Dermis blood vessel endothelial cell (primary cell): ENCODE results near the gene RPS26. TPM values are rescaled to one million over a fixed set of nuclear protein-coding genes. Genes with fewer than 3 reads are reported as not detected.
"Not testable (repeated sequence)": the region's sequence is repeated elsewhere in the genome, so short reads cannot be mapped to it uniquely, and the experiment has no call there.

ENCODE experiments used
- DNase-seq: peaks from one replicate; pipeline ENCODE4 v3.0.0; 2010
- total RNA-seq: library from RNA; depleted of rRNA; stranded (reverse); fragments of >200 nt; gene quantifications from 2 replicates; pipeline ENCODE4 v1.2.3, GENCODE V29; 2014

The RPS26 gene
- total RNA-seq: 199 and 372 TPM in 2 replicates

- peak; percentile 100 for DNase-seq
Observed at GRCh38 chr12:56041552-56042429, at the start of gene RPS26. Gene RPS26 (plus strand): TSS chr12:56041918. CDS start chr12:56042167, 249 bp downstream.

GRCh38 chr12:55993230-55993853 lies 48.4 kb upstream of the RPS26 start:
- no peak for DNase-seq

- no peak for DNase-seq
Observed at GRCh38 chr12:55995366-55995765, 46.4 kb upstream of the RPS26 start.

- peak; percentile 86 for DNase-seq
Observed at GRCh38 chr12:55996201-55996714, 45.5 kb upstream of the RPS26 start.

GRCh38 chr12:55996715-55997534 lies 44.8 kb upstream of the RPS26 start, which contains the start of gene SUOX:
Gene SUOX (plus strand): TSS chr12:55997276. CDS start chr12:56002222, 4,946 bp downstream.
- peak; percentile 98 for DNase-seq

- no peak for DNase-seq
Observed at GRCh38 chr12:55997535-55997859, 44.2 kb upstream of the RPS26 start.

- DNase-seq: not testable (repeated sequence)
Observed at GRCh38 chr12:55999522-55999921, 42.2 kb upstream of the RPS26 start.

- not testable (repeated sequence) for DNase-seq
Observed at GRCh38 chr12:55999999-56000540, 41.6 kb upstream of the RPS26 start.

- DNase-seq: no peak
Observed at GRCh38 chr12:56001487-56002100, 40.1 kb upstream of the RPS26 start.

GRCh38 chr12:56003376-56003775 lies 38.3 kb upstream of the RPS26 start:
- DNase-seq: not testable (repeated sequence)

GRCh38 chr12:56004211-56004610 lies 37.5 kb upstream of the RPS26 start:
- no peak for DNase-seq

- DNase-seq: peak; percentile 34
Observed at GRCh38 chr12:56007564-56008559, 33.9 kb upstream of the RPS26 start.

GRCh38 chr12:56010111-56010570 lies 31.6 kb upstream of the RPS26 start:
- DNase-seq: no peak

- DNase-seq: no peak
Observed at GRCh38 chr12:56011509-56012090, 30.1 kb upstream of the RPS26 start.

GRCh38 chr12:56013482-56013881 lies 28.2 kb upstream of the RPS26 start:
- DNase-seq: no peak

GRCh38 chr12:56014205-56014604 lies 27.5 kb upstream of the RPS26 start:
- peak; percentile 49 for DNase-seq

GRCh38 chr12:56017181-56017580 lies 24.5 kb upstream of the RPS26 start:
- DNase-seq: no peak

GRCh38 chr12:56018356-56018755 lies 23.4 kb upstream of the RPS26 start:
- DNase-seq: no peak

GRCh38 chr12:56020423-56021184 lies 21.1 kb upstream of the RPS26 start, which contains the start of gene IKZF4:
Gene IKZF4 (plus strand): TSS chr12:56021043. CDS start chr12:56021494, 451 bp downstream.
- DNase-seq: no peak
